ENCODE data around the gene MBNL1.

DNA sequence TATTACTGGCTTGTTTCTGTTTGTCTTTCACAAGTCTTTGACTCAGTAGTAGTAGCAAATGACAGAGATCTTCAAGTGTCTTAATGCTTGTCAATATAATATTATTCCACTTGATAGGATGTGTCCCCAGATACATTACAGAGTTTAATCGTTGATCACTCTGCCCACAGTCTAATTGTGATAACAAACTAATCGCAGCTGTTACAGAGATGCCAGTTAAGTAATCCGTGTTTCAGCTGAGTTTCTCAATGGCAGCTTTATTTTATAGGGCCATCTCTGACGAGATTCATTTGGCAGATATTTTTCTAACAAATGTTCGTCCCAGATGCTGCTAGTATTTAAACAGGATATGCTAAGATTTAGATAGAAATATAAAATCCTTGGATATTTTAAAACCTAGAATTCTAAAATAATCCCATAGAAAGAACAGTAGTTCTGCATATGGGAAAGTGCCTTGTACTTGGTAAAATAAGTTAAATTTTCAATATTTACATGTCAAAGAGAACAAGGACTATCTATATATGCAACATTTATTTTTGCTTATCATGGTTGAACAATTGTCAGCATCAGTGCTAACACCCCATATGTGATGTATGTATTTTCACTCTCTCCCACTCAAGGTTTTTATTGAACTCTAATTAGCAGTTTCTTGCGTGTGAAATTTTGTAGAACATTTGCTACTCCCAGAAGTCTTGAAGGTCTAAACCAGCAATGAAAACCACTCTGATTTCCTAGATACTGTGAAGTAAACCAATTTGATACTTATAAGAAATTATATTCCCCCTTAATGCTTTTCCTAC is 185.5 kb downstream of the MBNL1 start:
- TF ChIP-seq, protein P1, sequence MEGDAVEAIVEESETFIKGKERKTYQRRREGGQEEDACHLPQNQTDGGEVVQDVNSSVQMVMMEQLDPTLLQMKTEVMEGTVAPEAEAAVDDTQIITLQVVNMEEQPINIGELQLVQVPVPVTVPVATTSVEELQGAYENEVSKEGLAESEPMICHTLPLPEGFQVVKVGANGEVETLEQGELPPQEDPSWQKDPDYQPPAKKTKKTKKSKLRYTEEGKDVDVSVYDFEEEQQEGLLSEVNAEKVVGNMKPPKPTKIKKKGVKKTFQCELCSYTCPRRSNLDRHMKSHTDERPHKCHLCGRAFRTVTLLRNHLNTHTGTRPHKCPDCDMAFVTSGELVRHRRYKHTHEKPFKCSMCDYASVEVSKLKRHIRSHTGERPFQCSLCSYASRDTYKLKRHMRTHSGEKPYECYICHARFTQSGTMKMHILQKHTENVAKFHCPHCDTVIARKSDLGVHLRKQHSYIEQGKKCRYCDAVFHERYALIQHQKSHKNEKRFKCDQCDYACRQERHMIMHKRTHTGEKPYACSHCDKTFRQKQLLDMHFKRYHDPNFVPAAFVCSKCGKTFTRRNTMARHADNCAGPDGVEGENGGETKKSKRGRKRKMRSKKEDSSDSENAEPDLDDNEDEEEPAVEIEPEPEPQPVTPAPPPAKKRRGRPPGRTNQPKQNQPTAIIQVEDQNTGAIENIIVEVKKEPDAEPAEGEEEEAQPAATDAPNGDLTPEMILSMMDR (IDR thresholded peaks at IDR 0.05) = no peak
- no peak for TF ChIP-seq POLR2AphosphoS5 (IDR thresholded peaks at IDR 0.05; ENCODE audit: insufficient read depth in 1 of 2, low read depth in 1 of 2)

Measured in vagina (tissue), 2 donors.